Loucy (cell line): Measurements from ENCODE around the gene C4orf33.
A peak's percentile ranks its signal among the peaks of the same experiment; 100 is the strongest.

Source experiments
- H2AFZ ChIP-seq: fragments of 200-600 bp; sonication (generic); 2 replicates; pipeline ENCODE4 v1.6.0; 2016; ENCODE audit warnings: antibody characterized with exemption, mild to moderate bottlenecking, low read length, moderate library complexity
- H3F3A ChIP-seq: fragments of 200-600 bp; 2 replicates; pipeline ENCODE4 v1.6.0; 2016; ENCODE audit warnings: antibody characterized with exemption, low read depth, mild to moderate bottlenecking
- H3K27me3 ChIP-seq: fragments of 200-600 bp; sonication (generic); 2 replicates; pipeline ENCODE4 v1.6.1; 2014; ENCODE audit warnings: low read length, mild to moderate bottlenecking; ENCODE audit not compliant: insufficient read depth, poor library complexity, severe bottlenecking
- H3K36me3 ChIP-seq: fragments of 200-600 bp; sonication (generic); 2 replicates; pipeline ENCODE4 v1.6.1; 2016; ENCODE audit warnings: low read length; ENCODE audit not compliant: insufficient read depth
- H3K4me1 ChIP-seq: fragments of 200-600 bp; sonication (generic); 2 replicates; pipeline ENCODE4 v1.5.1; 2014; ENCODE audit warnings: low read length, mild to moderate bottlenecking; ENCODE audit not compliant: insufficient read depth, poor library complexity, severe bottlenecking
- H3K4me2 ChIP-seq: fragments of 200-600 bp; sonication (generic); 2 replicates; pipeline ENCODE4 v1.6.0; 2014; ENCODE audit warnings: antibody characterized with exemption, low read length, low read depth, mild to moderate bottlenecking; ENCODE audit not compliant: poor library complexity, severe bottlenecking
- H3K4me3 ChIP-seq: fragments of 200-600 bp; sonication (generic); 2 replicates; pipeline ENCODE4 v1.5.1; 2014; ENCODE audit warnings: low read length, mild to moderate bottlenecking, mixed read lengths; ENCODE audit not compliant: poor library complexity, severe bottlenecking
- H3K79me2 ChIP-seq: fragments of 200-600 bp; sonication (generic); 2 replicates; pipeline ENCODE4 v1.6.1; 2014; ENCODE audit warnings: low read length; ENCODE audit not compliant: insufficient read depth
- H3K9ac ChIP-seq: fragments of 200-600 bp; sonication (generic); 2 replicates; pipeline ENCODE4 v1.6.0; 2014; ENCODE audit warnings: mild to moderate bottlenecking, low read depth, low read length, moderate library complexity; ENCODE audit not compliant: poor library complexity, severe bottlenecking
- H3K9me2 ChIP-seq: fragments of 200-600 bp; sonication (generic); replicated peaks from 2 replicates; pipeline ENCODE4 v1.6.1; 2016; ENCODE audit warnings: low read depth, low read length, mixed read lengths
- H3K9me3 ChIP-seq: fragments of 200-600 bp; sonication (generic); 2 replicates; pipeline ENCODE4 v1.6.1; 2014; ENCODE audit warnings: mild to moderate bottlenecking, antibody characterized with exemption, low read length, low read depth; ENCODE audit not compliant: insufficient read depth
- H4K20me1 ChIP-seq: fragments of 200-600 bp; sonication (generic); 2 replicates; pipeline ENCODE4 v1.6.0; 2014; ENCODE audit warnings: antibody characterized with exemption, low read length, mild to moderate bottlenecking; ENCODE audit not compliant: insufficient read depth, poor library complexity, severe bottlenecking
- CTCF ChIP-seq: fragments of 200-600 bp; sonication (generic); conservative IDR thresholded peaks from 2 replicates; pipeline ENCODE4 v1.5.1; 2014; ENCODE audit warnings: mild to moderate bottlenecking, antibody characterized with exemption, low read length
- EZH2phosphoT487 ChIP-seq: fragments of 200-600 bp; IDR thresholded peaks from 2 replicates; pipeline ENCODE4 v1.6.1; 2018; ENCODE audit warnings: antibody characterized with exemption, mild to moderate bottlenecking, moderate library complexity, borderline replicate concordance

Gene C4orf33

GRCh38 chr4:129092631-129093190 is 3.2 kb upstream of the C4orf33 start:
- Histone ChIP-seq H3K4me2 (peak overlapping the region; percentile 91), H2AFZ (peak overlapping the region; percentile 99), H3K9me2 (no peaks in the 10 kb centered on the region), H3K27me3 (no peaks in the 10 kb centered on the region), H3K36me3 (no peaks in the 10 kb centered on the region), H3K9ac (peak overlapping the region; percentile 83), H3K4me1 (peaks cover 49% of the 10 kb centered on the region), H3K4me3 (peak overlapping the region; percentile 98), H4K20me1 (peaks cover 34% of the 10 kb centered on the region), H3F3A (no peaks in the 10 kb centered on the region), H3K9me3 (no peaks in the 10 kb centered on the region), H3K79me2 (peaks cover 62% of the 10 kb centered on the region)
- TF ChIP-seq EZH2phosphoT487: no peak

GRCh38 chr4:129093191-129093920 is 2.6 kb upstream of the C4orf33 start, which contains the start of gene SCLT1:
TSS of gene SCLT1 (minus strand) at chr4:129093539. CDS start at chr4:129093103, 436 bp downstream.
- Histone ChIP-seq H3K79me2 (peaks cover 56% of the 10 kb centered on the region), H3K27me3 (no peaks in the 10 kb centered on the region), H4K20me1 (peaks cover 27% of the 10 kb centered on the region), H3K9me2 (no peaks in the 10 kb centered on the region), H3K4me3 (peak within 1 kb of the TSS; percentile 98), H3F3A (no peaks in the 10 kb centered on the region), H3K36me3 (no peaks in the 10 kb centered on the region), H2AFZ (peak within 1 kb of the TSS; percentile 99), H3K4me2 (peak within 1 kb of the TSS; percentile 91), H3K9ac (peak within 1 kb of the TSS; percentile 83), H3K4me1 (peaks cover 48% of the 10 kb centered on the region), H3K9me3 (no peaks in the 10 kb centered on the region)
- TF ChIP-seq EZH2phosphoT487 (no peak), CTCF (no peak)

- Histone ChIP-seq H3K36me3 (no peaks in the 10 kb centered on the region), H3K9me3 (no peaks in the 10 kb centered on the region), H4K20me1 (peaks cover 24% of the 10 kb centered on the region), H3K9me2 (no peaks in the 10 kb centered on the region), H3K4me1 (peaks cover 48% of the 10 kb centered on the region), H3K4me3 (peak overlapping the region; percentile 98), H3K9ac (peak overlapping the region; percentile 70), H2AFZ (no peak overlapping the region), H3K4me2 (peak overlapping the region; percentile 84), H3K27me3 (no peaks in the 10 kb centered on the region), H3K79me2 (peaks cover 46% of the 10 kb centered on the region), H3F3A (no peaks in the 10 kb centered on the region)
- TF ChIP-seq CTCF (no peak), EZH2phosphoT487 (no peak)
Observed at GRCh38 chr4:129094347-129094746, 1.6 kb upstream of the C4orf33 start.
